GM18867 (cell line): ENCODE measurements around the gene KCNK2.

Experiments
- ATAC-seq: cut with Tn5 transposase; IDR thresholded peaks from one replicate; pipeline ENCODE4 v1.9.1; 2021; ENCODE audit warnings: mild to moderate bottlenecking, moderate library complexity; ENCODE audit not compliant: unreplicated experiment

KCNK2 gene

DNA sequence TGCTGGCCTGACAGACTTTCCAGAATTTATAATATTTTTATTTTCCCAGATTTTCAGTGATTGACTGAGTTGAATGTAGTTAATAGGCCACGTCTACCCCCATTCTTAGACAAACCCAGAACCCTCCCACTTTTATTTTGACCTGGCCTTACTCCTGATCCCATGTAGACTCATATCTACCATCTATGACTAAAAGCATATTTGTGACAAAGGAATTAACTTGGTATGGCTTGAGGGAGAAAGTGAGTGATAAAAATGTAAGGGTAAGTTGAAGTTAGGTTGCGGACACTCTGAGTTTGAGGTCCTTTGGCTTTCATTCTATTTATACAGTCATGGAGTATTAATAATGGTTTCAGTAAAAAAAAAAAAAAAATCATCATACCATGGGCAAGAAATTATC is 168.4 kb downstream of the KCNK2 start:
- ATAC-seq, result no peak

DNA sequence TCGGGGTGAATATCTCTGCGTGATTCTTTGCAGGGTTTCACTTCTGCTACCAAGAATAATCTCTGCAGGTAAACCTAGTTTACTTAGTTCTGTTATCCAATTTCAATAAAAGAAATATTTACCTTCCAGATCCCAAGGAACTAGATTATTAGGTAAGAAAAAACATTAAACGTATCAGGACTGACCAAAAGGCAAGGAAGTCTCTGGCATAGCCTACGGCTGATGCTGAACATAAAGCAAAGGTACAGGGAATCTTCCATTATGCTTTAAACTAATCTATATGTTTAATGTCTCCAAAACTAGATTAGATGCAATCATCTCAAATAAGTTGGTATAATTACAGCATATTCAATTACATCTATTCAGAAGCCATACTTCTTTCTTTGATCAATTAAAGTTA is 168.9 kb downstream of the KCNK2 start:
- no peak for ATAC-seq

DNA sequence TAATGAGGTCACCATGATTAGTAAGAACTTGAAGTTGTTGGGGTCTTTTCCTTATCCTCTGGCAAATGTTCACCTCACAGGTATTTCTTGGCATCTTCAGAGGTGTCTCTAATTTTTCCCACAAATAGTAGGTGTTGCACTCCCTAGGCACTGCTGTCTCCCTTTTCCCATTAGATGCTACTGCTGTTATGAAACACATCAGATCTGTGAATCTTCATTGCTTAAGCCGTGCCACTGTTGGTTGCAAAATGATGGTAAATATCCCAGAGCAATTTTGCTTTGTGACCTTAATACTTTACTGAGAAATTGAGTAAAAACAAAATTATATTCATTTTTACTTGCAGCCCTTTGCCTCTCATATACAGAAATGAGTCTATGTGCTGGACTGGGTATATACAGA is 169.6 kb downstream of the KCNK2 start:
- ATAC-seq, result no peak

DNA sequence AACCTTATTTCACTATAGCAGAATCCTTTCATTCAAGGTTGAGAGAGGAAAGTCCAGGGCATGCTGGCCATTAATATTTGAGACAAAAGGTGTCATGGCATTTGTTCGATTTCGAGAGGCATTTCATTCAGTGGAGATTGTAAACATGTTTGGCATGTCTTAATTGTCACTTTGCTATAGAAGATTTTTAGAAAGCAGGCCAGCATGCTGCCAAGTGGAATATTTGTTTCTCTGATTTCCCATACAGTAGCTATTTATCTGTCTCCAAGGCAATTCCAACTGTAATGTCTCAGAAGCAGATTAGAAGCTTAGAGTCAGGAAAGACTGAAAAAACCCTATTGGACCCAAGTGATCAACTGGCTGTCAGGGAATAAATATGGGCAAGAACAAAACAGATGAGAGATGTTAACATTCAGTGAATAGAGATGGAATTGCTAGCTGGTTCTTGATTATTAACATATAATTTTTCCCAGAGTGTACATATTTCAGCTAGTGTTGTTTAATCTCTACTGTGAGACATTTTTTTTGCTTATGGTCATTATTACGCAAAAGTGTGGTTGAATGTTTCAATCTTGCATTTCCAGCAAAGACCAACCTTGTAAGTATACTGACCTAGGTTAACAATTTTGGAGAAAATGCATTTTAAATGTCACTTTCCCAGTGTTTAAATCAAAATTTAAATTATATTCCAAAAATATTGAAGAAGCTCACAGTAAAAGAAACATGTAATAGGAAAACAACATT is 174.6 kb downstream of the KCNK2 start:
- no peak for ATAC-seq

DNA sequence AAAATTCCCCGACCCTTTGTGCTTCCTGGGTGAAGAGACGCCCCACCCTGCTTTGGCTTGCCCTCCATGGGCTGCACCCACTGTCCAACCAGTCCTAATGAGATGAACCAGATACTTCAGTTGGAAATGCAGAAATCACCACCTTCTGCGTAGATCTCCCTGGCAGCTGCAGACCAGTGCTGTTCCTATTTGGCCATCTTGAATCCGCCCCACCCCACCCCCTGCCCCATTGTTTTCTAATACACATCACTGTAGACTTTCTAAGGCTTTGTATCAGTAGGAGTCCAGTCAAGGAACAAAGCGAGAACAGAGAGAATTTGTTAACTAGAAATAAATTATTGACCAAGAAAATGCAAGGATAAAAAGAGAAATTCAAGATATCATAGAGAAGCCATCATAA is 178.2 kb downstream of the KCNK2 start:
- no peak for ATAC-seq

DNA sequence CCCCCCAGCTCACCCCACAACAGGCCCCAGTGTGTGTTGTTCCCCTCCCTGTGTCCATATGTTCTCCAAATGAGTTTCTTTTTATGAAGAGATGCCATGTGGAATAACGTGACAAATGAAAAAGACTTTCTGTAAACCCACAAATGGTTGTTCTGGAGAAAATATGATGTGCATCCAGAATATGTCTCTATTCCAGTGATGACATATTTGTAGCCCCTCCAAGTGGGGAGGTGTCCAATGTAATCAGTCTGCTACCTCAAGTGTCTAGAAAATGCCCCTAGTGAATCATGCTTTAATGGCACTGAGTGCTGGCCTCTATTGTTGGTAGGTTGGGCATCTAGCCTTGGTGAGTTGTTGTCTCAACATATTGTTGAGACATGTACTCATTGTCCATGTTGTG is 179.6 kb downstream of the KCNK2 start:
- ATAC-seq, result no peak

DNA sequence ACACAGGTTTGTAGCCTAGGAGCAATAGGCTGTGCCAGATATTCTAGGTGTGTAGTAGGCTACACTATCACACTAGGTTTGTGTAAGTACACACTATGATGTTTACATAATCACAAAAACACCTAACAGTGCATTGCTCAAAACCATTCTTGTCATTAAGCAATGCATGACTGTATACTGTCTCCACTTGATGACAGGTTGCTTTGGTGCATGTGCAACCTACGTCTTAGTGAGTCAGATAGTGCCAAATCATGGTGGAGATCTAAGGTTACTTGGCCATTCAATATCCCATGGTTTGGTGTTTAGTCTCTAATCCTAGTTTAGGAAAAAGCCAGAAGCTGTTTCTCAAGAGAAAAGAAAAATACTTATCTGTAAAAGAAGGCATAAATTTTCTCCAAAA is 181.1 kb downstream of the KCNK2 start:
- ATAC-seq, result no peak

DNA sequence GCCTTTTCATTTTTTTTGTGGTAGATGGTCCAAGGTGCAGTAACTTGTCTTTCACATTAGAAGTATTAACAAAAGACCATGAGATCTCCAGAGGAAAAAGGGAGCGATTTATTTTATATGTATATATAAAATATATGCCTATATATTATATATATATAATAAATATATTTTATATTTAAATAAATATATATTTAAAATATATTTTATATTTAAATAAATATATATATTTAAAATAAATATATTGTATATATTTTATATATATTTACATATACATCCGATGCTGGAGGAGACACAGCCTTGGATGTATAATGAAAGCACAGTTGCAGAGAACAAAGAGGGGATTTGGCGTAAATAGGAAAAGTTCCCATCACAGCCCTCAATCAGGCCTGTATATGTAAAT is 182.1 kb downstream of the KCNK2 start:
- no peak for ATAC-seq

DNA sequence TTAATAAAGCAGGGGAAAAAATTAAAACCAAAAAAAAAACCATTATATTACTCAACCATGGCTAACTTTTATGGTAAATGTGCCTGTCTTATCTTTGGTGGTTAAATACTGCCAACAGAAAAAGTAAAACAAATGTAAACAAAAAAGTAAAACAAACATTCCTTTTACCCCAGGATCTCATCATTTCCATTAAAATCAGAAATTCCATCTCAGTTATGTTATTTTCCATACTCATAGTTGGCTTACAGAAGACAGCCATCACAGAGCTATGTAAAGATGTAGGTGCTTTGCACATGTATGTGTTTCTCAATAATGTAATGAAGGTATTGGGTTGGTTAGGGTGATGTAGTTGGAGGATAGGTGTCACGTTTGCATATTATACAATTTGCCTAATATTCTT is 185.0 kb downstream of the KCNK2 start:
- no peak for ATAC-seq

DNA sequence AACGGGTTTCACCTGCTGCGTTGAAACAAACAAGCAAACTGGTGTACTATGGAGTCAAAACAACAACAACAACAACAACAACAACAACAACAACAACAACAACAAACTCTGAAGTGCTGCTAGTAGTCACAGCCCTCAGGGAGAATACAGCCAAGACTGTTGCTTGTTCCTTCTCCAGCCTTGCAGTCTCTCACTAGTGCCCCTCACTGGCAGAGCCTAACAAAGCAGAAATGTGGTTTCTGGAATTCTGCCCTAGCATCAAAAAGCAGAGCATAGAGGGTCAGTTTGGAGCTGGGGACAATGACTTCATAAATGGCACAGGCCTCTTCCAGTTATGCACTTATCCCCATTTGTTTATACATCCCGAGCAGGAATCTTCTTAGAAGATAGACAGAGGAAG is 187.4 kb downstream of the KCNK2 start:
- no peak for ATAC-seq

DNA sequence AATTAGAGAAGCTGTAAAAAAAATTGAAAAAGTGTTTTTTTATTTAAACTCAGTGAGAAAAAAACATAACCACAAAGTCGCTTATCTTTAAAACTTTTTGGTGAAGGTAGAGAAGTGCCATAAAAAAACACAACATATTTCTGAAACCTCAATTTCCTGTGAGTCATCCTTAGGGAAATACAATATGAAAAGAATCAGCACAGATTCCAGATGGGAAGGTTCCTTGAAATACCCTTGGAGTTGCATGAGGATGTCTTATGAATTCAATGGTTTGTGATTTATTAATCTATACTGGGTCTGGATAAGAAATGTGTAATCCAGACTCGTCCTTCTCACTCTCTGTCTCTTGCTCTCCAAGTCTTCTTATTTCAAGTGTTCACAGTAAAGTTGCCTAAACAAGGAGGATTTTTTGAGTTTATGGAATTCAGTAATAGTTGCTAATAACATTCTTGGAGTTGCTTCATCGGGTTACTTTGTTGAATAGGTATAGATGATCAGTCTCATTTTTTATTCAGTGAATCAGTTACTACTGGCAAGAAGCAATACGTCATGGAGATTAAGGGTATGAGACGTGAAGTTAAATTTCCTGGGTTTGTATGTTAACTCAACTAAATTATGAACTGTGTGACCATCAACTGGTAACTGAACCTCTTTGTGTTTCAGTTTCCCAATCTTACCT is 191.4 kb downstream of the KCNK2 start:
- no peak for ATAC-seq

DNA sequence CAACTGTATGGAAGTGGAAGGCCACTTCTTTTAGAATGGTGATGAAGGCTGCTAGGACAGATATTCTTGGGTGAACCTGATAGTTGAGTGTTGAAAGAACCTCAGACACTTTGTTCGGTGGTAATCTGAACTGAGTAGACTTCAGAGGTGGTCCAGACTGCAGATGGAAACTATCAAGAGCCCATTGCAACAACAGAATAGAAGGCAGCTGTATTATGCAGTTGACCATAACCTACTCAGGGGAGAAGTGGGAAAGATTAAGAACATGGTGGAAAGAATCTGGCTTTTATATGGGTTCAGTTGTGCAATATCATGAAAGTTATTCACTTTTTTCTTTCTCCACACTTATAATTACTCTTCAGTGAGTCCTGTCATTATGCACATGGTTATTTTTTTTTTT is 194.0 kb downstream of the KCNK2 start:
- ATAC-seq, result no peak

DNA sequence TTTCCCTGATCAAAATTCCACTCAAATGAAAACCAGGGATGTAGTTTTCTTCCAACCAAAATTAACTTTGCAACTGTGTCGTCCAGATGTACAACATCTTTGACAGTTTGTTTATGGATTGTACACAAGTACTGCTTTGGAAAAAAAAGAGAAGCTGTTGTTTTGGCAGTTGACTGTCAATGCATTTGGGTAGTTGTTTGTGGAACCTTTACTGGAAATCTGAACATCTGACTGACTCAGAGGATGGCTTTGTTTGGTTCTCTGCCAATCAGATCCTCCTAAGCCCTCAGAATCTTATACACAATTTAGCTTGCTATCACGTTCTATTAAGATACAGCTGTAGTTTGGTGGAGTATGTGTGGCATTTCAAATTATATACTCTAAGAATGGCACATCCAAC is 195.0 kb downstream of the KCNK2 start:
- ATAC-seq, result no peak

DNA sequence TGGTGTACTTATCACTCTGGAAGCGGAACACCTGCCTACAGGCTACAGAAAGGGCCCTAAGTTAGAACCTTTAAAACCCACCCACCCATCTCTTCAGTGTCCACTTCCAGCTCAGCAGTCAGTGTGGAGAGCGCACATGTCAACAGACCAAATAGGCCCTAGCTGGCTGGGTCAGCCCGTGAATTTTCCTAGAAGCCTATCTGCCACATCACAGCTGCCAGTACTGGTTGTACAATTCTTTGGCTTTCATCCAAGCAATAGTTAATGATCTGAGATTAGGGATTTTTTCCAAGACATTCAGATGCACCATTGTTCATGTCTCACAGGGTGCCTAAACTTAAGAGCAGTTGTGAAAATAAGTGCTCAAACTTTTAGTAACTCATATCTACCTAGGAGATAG is 197.1 kb downstream of the KCNK2 start:
- ATAC-seq, result no peak

DNA sequence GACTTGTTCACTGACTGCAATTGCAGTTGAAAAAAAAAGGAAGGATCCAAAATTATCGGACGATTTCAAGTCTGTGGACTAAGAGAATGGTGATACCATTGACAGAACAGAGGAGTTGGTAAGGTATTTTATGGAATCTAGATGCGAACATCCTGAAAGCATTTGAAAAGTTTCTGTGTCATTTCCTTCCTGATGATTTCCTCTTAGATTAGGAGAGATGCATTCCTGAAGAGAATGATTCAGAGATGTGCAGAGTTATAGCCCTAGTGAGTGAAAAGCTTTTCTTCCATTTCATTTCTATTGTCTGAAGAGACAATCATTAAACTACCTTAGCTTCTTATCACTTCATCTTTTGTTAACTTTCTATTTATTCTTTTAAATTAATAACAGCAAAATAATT is 200.0 kb downstream of the KCNK2 start:
- no peak for ATAC-seq

DNA sequence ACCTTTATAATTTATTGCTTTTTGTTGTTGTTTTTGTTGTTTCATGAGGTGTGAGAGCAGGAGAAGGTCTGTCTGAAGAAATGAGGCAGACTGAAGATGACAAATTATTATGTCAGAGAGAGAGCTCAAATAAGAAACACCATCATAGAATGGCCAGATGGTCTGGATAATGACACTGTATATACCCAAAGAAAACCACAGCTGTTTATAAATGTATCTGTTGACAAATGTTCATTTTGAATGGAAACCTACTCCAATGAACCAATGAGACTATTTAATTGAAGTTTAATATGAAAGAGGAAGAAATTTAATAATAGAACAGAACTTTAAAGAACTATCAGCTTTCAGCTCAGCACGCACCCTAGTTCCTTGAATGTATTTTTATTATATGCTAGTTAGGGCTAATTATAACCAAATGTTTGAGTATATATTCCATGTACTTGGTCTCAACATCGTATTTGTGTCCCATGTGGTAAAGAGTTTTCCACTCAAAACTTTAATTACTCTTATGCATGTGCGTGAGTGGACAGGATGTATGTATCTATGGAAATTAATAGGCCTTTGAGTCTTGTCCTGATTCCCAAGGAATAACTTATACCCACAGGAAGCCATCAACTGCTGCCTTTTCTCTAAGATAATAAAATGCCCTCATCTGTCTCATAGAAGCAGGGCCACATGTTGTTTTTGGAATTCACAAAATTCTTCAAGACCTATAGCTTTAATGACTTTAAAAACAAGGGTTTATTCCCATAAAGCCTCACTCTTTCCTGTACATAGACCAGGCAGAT is 202.7 kb downstream of the KCNK2 start:
- ATAC-seq, result no peak
